Measurements from ENCODE around the gene NFXL1. TPM values are rescaled to one million over a fixed set of nuclear protein-coding genes. Genes with fewer than 3 reads are reported as not detected.

The NFXL1 gene
- total RNA-seq, 1 experiment from 2014 or later = 12.7 TPM

GRCh38 chr4:47835494-47835893 is 78.9 kb downstream of the NFXL1 start:
- DNase-seq (ENCODE audit: low read depth) = peak; percentile 11

GRCh38 chr4:47831026-47831679 is 83.2 kb downstream of the NFXL1 start:
- no peak for DNase-seq (ENCODE audit: low read depth)

GRCh38 chr4:47830265-47831025 is 83.9 kb downstream of the NFXL1 start:
- peak; percentile 16 for DNase-seq (ENCODE audit: low read depth)

DNA sequence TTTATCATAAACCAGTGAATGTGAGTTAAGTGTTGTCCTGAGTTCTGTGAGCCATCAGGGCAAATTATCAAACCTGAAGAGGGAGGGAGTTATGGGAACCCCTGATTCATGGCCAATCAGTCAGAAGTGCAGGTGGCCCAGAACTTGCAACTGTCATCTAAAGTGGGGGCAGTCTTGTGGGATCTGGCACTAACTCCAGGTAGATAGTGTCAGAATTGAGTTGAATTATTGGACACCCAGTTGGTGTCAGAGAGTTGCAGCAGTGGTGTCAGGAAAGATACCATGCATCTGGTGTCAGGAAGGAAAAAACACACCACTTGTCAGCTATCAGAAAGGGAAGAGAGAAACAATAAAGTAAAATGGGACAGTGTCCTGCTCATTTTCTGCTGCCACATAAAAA is 84.9 kb downstream of the NFXL1 start:
- no peak for DNase-seq (ENCODE audit: low read depth)

DNA sequence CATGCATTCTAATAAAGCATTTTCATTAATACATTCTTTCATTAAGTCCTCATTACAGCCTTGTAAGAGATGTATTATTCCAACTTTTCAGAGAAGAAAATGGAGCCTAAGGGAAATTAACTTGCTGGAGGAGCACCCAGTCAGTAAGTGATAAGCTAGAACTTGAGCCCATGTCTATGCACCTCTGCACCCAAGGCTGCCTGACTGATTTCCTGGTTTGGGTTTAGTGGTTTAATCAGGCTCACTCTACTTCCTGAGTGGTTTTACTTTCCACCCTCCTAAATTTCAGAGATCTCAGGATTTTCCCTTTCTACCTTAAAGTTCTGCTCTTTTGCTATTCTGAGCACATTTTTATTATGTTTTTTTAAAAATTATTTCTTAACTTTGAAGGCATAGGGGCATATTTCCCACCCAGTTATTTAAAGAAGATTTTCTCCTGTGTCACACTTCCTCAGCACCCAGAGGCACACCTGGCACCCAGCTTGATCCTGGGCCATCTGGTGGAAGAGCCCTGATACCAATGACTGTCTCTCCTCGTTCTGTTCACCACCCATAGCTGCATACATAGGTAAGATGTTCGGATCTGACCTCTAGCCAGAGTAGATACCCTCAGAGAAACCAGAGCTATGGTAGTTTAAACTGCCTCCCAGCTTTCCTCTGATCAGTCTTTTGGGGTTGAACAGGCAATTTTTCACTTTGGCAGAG is 86.9 kb downstream of the NFXL1 start:
- DNase-seq (ENCODE audit: low read depth) = no peak

DNA sequence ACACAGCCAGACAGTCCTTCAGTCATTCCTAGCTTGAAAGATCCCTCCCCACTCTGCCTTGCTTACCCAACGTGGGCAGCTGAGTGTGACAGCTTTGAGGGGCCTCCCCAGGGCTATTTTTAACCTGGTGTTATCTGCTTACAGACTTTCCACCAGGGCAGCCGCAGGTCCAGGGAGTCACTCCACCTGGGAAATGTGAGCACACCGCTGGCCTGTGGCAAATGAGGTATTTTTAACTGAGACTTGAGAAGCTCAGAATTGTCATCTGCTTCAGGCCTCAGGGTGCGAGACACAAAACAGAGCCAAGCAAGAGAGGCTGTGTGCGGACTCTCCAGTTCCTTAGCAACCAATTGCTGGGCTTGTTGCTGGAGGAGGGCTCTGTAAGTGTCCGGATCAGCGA is 89.5 kb downstream of the NFXL1 start:
- DNase-seq (ENCODE audit: low read depth) = no peak

- no peak for DNase-seq (ENCODE audit: low read depth)
These were observed 95.2 kb downstream of the NFXL1 start for GRCh38 chr4:47819178-47819577.

- DNase-seq (ENCODE audit: low read depth) = no peak
These were observed 97.1 kb downstream of the NFXL1 start for GRCh38 chr4:47817275-47817674.

- no peak for DNase-seq (ENCODE audit: low read depth)
These were observed 97.6 kb downstream of the NFXL1 start for GRCh38 chr4:47816748-47817147.

- DNase-seq (ENCODE audit: low read depth) = no peak
These were observed 99.6 kb downstream of the NFXL1 start for GRCh38 chr4:47814618-47815295.

DNA sequence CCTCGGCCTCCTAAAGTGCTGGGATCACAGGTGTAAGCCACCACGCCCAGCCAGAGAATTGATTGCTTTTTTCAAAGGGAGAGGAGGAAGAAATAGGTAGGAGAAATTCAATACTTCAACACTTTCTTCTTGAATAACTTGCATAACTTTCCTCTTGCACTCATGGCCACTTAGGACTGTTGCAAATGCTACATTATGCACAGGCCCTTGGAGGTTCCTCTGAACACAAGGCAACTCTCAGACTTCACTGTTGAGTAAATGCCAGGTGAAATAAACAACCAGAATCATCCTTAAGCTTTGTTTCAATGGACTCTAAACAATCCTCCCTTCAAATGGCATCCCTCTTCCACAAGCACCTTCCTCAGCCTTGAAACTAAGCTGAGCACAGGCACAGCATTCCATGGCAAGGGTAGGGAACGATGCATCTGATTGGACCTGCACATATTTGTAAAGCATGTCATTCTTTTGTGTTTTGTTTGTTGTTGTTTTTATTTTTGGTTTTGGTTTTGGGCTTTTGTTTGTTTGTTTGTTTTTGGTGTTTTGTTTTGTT is 104.7 kb downstream of the NFXL1 start:
- DNase-seq (ENCODE audit: low read depth) = no peak

- no peak for DNase-seq (ENCODE audit: low read depth)
These were observed 109.8 kb downstream of the NFXL1 start for GRCh38 chr4:47804598-47804997.

DNA sequence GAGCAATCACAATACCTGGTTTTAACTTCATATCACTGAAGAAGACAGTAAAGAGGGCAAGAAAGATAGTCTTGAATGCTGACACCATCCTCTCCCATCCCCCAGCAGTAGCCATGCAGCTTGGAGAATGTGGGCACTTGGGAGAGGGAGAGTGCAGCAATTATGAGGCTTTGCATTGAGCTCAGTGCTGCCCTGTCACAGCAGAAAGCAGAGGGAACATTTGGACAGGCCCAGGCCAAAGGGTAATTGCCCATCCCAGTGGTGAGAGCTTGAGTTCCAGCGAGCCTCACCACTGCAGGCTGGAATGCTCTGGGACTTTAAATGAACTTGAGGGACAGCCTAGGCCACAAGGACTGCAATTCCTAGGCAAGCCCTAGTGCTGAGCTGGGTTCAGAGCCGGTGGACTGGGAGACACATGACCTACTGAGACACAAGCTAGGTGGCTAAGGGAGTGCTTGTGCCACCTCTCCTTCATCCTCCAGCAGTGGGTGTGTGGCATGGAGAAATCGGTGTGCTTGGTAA is 112.8 kb downstream of the NFXL1 start:
- no peak for DNase-seq (ENCODE audit: low read depth)

DNA sequence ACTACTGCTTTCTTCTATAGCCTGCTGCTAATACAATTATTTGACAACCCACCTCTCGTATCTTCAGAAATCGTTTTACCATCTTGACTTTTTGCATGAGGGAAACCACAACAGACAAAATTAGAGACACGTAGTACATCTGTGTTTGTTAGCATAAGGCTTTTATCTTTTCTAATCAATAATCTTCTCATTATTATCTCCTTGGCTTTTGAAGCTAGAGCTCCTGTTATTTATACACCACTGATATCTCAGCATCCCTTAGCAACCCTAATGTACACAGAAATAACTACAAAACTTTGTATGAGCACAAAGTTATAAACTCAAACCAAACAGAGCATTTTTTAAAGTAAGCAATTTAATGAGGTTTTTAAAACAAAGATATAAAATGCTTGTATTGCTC is 116.2 kb downstream of the NFXL1 start:
- no peak for DNase-seq (ENCODE audit: low read depth)

Other genes with a start within 250 kb of the NFXL1 start
- 0.51 and 0.73 TPM in 2 replicates for gene CORIN, start 76.5 kb downstream of the NFXL1 start, total RNA-seq (2014; rRNA removed; shearing (Covaris generic))
- 0.17 TPM in 1 of 2 replicates, not detected in the other for gene CNGA1, start 102.1 kb upstream of the NFXL1 start, total RNA-seq (2014; rRNA removed; shearing (Covaris generic))
- 2.1 and 3.8 TPM in 2 replicates for gene NIPAL1, start 102.2 kb upstream of the NFXL1 start, total RNA-seq (2014; rRNA removed; shearing (Covaris generic))
- 0.06 and 0.07 TPM in 2 replicates for gene TXK, start 219.7 kb upstream of the NFXL1 start, total RNA-seq (2014; rRNA removed; shearing (Covaris generic))

Measured in HT1080 (cell line).